K562 (cell line): ENCODE data around the gene NEURL1. TPM values are rescaled to one million over a fixed set of nuclear protein-coding genes. Genes with fewer than 3 reads are reported as not detected.
A peak's percentile ranks its signal among the peaks of the same experiment; 100 is the strongest.

Source experiments
- ARID2 ChIP-seq: fragments of 450-650 bp; IDR thresholded peaks from 2 replicates; pipeline ENCODE4 v1.6.1; 2017; ENCODE audit warnings: antibody characterized with exemption, mild to moderate bottlenecking
- HMG20B ChIP-seq: fragments of 250-450 bp; sonication (Bioruptor Pico); IDR thresholded peaks from 2 replicates; pipeline ENCODE4 v1.5.0; 2021; ENCODE audit warnings: mild to moderate bottlenecking
- MED1 ChIP-seq: sonication (generic); formaldehyde crosslinking; IDR thresholded peaks from 2 replicates; pipeline ENCODE4 v1.8.1; 2023; ENCODE audit warnings: missing genetic modification reagents, borderline replicate concordance
- SMARCB1 ChIP-seq: IDR thresholded peaks from 2 replicates; pipeline ENCODE4 v1.6.1; 2011; ENCODE audit warnings: improper control_type of control experiment, low read depth; ENCODE audit not compliant: insufficient read length
- SRSF7 ChIP-seq: fragments of 200-400 bp; formaldehyde crosslinking; optimal IDR thresholded peaks from 2 replicates; pipeline ENCODE3; 2017; ENCODE audit warnings: mild to moderate bottlenecking, low read depth, low read length
- TFAM ChIP-seq: fragments of 250-450 bp; sonication (Bioruptor Pico); conservative IDR thresholded peaks from 2 replicates; pipeline ENCODE4 v1.5.0; 2021; ENCODE audit warnings: mild to moderate bottlenecking, moderate library complexity
- ZNF311 ChIP-seq: fragments of 250-450 bp; sonication (Bioruptor Pico); IDR thresholded peaks from 2 replicates; pipeline ENCODE4 v1.4.0; 2020; ENCODE audit warnings: mild to moderate bottlenecking, moderate library complexity
- polyA plus RNA-seq, 8 experiments: library from polyadenylated mRNA; depleted of rRNA in 4 of 8; stranded (reverse) in 5 of 8; unstranded in 3 of 8; fragments of >200 nt; fragmentation: Nextera tagmentation in 2 of 8; fragmentation: Illumina TruSeq in 1 of 8; extraction: Ambion mirVana in 2 of 8; extraction: Trizol in 1 of 8; gene quantifications; 2 replicates each; pipeline versions ENCODE4 v1.2.1 to v1.2.3, GENCODE V29; 2011 to 2014; ENCODE audit warnings: inconsistent platforms in 1 of 8, missing spikeins in 1 of 8
- total RNA-seq, 7 experiments: library from RNA; depleted of rRNA in 6 of 7; stranded (reverse); fragments of >200 nt in 6 of 7; fragmentation: Illumina TruSeq in 2 of 7; extraction: Trizol in 2 of 7; gene quantifications; 2 replicates each; pipeline versions ENCODE4 v1.2.1 to v1.2.3, GENCODE V29; 2011 to 2021; ENCODE audit warnings: low replicate concordance in 1 of 7
- TF ChIP-seq, protein P1 (sequence below): fragments of 450-650 bp; formaldehyde crosslinking; IDR thresholded peaks from 2 replicates; pipeline ENCODE4 v1.4.0; 2020; ENCODE audit warnings: mild to moderate bottlenecking, mixed read lengths
- TF ChIP-seq, protein P2 (sequence below): sonication (generic); formaldehyde crosslinking; IDR thresholded peaks from 2 replicates; pipeline ENCODE4 v1.8.0; 2022; ENCODE audit warnings: missing genetic modification reagents, mild to moderate bottlenecking, moderate library complexity, borderline replicate concordance
- TF ChIP-seq, protein P3 (sequence below): sonication (generic); formaldehyde crosslinking; IDR thresholded peaks from 2 replicates; pipeline ENCODE4 v1.8.0; 2023; ENCODE audit warnings: mild to moderate bottlenecking, missing genetic modification reagents
- TF ChIP-seq, protein P4 (sequence below), 3 experiments: fragments of 200-800 bp in 1 of 3; fragments of 250-450 bp in 1 of 3; fragments of 450-650 bp in 1 of 3; sonication (Bioruptor Pico) in 1 of 3; sonication (Bioruptor generic) in 1 of 3; formaldehyde crosslinking in 1 of 3; IDR thresholded peaks; 2 replicates each; pipeline versions ENCODE4 v1.6.1 to v1.8.0; 2016 to 2022; ENCODE audit warnings: mild to moderate bottlenecking in 2 of 3, missing genetic modification characterization in 2 of 3, missing compliant biosample characterization in 1 of 3, moderate library complexity in 1 of 3
- TF ChIP-seq, protein P5 (sequence below): fragments of 450-650 bp; IDR thresholded peaks from 2 replicates; pipeline ENCODE4 v1.6.1; 2017; ENCODE audit warnings: mild to moderate bottlenecking, moderate library complexity
- TF ChIP-seq, protein P6 (sequence below): fragments of 250-450 bp; sonication (Bioruptor Pico); IDR thresholded peaks from 2 replicates; pipeline ENCODE4 v1.4.0; 2020; ENCODE audit warnings: mild to moderate bottlenecking, moderate library complexity

NEURL1 gene
- total and polyA plus RNA-seq, 9 of the 15 experiments (the other 6 are each of a cell fraction or from before 2014, with no cell fraction given) = 0.01 to 0.45 (median 0.16) TPM; not detected in 5

DNA sequence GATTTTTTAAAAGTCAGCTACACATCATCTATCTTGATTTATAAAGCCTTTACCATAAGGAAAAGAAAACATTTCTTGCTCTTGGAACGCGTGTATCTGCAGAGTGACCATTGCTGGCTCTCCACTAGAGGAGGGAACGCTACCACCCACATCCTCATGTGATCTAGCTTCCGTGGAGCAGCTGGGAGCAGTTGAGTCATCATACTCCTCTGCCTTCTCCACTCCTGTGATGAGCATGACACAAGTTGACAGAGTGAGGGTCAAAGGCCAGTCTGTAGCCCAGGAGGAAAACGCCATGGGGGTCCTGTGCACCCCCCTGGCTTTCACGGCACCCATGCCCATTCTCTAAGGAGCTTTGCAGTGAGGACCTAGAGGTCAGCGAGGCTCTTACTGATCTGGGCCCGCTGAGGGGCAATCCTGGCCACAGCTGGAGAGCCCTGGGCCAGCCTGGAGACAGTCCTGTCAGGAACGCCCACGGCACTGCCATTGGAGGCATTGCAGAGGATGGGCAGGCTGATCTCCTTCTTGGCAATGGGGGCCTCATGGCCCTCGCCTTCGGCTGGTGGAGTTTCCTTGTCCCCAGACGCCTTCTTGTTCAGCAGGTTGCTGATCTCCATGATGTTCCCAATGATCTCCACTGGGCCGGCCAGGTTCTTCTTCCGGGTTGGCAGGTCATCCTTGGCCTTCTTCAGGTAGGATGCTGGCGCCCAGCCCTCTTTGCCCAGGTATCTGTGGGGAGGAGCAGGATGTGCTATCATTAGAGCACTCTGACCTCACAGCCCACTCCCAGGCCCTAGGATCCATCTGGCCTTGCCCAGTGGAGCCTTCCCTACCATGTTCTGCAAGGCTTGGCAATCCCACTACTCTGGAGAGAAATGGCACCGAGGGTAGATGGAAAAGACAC is 119.2 kb downstream of the NEURL1 start (continued):
- TF ChIP-seq, protein P1, sequence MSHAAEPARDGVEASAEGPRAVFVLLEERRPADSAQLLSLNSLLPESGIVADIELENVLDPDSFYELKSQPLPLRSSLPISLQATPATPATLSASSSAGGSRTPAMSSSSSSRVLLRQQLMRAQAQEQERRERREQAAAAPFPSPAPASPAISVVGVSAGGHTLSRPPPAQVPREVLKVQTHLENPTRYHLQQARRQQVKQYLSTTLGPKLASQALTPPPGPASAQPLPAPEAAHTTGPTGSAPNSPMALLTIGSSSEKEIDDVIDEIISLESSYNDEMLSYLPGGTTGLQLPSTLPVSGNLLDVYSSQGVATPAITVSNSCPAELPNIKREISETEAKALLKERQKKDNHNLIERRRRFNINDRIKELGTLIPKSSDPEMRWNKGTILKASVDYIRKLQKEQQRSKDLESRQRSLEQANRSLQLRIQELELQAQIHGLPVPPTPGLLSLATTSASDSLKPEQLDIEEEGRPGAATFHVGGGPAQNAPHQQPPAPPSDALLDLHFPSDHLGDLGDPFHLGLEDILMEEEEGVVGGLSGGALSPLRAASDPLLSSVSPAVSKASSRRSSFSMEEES (CRISPR knock-in tag) = no peak
- no peak for TF ChIP-seq ARID2
- TF ChIP-seq SMARCB1 = no peak
- TF ChIP-seq, protein P2, sequence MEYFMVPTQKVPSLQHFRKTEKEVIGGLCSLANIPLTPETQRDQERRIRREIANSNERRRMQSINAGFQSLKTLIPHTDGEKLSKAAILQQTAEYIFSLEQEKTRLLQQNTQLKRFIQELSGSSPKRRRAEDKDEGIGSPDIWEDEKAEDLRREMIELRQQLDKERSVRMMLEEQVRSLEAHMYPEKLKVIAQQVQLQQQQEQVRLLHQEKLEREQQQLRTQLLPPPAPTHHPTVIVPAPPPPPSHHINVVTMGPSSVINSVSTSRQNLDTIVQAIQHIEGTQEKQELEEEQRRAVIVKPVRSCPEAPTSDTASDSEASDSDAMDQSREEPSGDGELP (CRISPR knock-in tag) = peak; percentile 89
- TF ChIP-seq, protein P3, sequence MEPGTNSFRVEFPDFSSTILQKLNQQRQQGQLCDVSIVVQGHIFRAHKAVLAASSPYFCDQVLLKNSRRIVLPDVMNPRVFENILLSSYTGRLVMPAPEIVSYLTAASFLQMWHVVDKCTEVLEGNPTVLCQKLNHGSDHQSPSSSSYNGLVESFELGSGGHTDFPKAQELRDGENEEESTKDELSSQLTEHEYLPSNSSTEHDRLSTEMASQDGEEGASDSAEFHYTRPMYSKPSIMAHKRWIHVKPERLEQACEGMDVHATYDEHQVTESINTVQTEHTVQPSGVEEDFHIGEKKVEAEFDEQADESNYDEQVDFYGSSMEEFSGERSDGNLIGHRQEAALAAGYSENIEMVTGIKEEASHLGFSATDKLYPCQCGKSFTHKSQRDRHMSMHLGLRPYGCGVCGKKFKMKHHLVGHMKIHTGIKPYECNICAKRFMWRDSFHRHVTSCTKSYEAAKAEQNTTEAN (CRISPR knock-in tag) = no peak
- TF ChIP-seq, protein P4, sequence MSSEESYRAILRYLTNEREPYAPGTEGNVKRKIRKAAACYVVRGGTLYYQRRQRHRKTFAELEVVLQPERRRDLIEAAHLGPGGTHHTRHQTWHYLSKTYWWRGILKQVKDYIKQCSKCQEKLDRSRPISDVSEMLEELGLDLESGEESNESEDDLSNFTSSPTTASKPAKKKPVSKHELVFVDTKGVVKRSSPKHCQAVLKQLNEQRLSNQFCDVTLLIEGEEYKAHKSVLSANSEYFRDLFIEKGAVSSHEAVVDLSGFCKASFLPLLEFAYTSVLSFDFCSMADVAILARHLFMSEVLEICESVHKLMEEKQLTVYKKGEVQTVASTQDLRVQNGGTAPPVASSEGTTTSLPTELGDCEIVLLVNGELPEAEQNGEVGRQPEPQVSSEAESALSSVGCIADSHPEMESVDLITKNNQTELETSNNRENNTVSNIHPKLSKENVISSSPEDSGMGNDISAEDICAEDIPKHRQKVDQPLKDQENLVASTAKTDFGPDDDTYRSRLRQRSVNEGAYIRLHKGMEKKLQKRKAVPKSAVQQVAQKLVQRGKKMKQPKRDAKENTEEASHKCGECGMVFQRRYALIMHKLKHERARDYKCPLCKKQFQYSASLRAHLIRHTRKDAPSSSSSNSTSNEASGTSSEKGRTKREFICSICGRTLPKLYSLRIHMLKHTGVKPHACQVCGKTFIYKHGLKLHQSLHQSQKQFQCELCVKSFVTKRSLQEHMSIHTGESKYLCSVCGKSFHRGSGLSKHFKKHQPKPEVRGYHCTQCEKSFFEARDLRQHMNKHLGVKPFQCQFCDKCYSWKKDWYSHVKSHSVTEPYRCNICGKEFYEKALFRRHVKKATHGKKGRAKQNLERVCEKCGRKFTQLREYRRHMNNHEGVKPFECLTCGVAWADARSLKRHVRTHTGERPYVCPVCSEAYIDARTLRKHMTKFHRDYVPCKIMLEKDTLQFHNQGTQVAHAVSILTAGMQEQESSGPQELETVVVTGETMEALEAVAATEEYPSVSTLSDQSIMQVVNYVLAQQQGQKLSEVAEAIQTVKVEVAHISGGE (CRISPR knock-in tag; IDR thresholded peaks at IDR 0.05) = no peak
- TF ChIP-seq ZNF311 (CRISPR knock-in tag) = no peak
- TF ChIP-seq, protein P5, sequence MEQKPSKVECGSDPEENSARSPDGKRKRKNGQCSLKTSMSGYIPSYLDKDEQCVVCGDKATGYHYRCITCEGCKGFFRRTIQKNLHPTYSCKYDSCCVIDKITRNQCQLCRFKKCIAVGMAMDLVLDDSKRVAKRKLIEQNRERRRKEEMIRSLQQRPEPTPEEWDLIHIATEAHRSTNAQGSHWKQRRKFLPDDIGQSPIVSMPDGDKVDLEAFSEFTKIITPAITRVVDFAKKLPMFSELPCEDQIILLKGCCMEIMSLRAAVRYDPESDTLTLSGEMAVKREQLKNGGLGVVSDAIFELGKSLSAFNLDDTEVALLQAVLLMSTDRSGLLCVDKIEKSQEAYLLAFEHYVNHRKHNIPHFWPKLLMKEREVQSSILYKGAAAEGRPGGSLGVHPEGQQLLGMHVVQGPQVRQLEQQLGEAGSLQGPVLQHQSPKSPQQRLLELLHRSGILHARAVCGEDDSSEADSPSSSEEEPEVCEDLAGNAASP = no peak
- no peak for TF ChIP-seq SRSF7
- no peak for TF ChIP-seq MED1 (CRISPR knock-in tag)
- no peak for TF ChIP-seq HMG20B (CRISPR knock-in tag)
- TF ChIP-seq TFAM (CRISPR knock-in tag) = no peak
- TF ChIP-seq, protein P6, sequence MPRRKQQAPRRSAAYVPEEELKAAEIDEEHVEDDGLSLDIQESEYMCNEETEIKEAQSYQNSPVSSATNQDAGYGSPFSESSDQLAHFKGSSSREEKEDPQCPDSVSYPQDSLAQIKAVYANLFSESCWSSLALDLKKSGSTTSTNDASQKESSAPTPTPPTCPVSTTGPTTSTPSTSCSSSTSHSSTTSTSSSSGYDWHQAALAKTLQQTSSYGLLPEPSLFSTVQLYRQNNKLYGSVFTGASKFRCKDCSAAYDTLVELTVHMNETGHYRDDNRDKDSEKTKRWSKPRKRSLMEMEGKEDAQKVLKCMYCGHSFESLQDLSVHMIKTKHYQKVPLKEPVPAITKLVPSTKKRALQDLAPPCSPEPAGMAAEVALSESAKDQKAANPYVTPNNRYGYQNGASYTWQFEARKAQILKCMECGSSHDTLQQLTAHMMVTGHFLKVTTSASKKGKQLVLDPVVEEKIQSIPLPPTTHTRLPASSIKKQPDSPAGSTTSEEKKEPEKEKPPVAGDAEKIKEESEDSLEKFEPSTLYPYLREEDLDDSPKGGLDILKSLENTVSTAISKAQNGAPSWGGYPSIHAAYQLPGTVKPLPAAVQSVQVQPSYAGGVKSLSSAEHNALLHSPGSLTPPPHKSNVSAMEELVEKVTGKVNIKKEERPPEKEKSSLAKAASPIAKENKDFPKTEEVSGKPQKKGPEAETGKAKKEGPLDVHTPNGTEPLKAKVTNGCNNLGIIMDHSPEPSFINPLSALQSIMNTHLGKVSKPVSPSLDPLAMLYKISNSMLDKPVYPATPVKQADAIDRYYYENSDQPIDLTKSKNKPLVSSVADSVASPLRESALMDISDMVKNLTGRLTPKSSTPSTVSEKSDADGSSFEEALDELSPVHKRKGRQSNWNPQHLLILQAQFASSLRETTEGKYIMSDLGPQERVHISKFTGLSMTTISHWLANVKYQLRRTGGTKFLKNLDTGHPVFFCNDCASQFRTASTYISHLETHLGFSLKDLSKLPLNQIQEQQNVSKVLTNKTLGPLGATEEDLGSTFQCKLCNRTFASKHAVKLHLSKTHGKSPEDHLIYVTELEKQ (CRISPR knock-in tag) = no peak
